HG02588 (cell line): ENCODE data around the gene GRM1.
"Not testable (repeated sequence)": the region's sequence is repeated elsewhere in the genome, so short reads cannot be mapped to it uniquely, and the experiment has no call there.

Experiments
- ATAC-seq: cut with Tn5 transposase; IDR thresholded peaks from one replicate; pipeline ENCODE4 v1.9.1; 2021; ENCODE audit warnings: mild to moderate bottlenecking, moderate library complexity; ENCODE audit not compliant: unreplicated experiment

Gene GRM1

GRCh38 chr6:146267946-146268345, 239.1 kb downstream of the GRM1 start:
- ATAC-seq, result no peak

- ATAC-seq, result no peak
These were observed 240.6 kb downstream of the GRM1 start for GRCh38 chr6:146269482-146269881.

- ATAC-seq, result not testable (repeated sequence)
These were observed 242.3 kb downstream of the GRM1 start for GRCh38 chr6:146271163-146271562.

GRCh38 chr6:146273490-146273889, 244.6 kb downstream of the GRM1 start:
- no peak for ATAC-seq

GRCh38 chr6:146277142-146277541, 248.3 kb downstream of the GRM1 start:
- ATAC-seq, result no peak

GRCh38 chr6:146281651-146282362, 252.9 kb downstream of the GRM1 start:
- peak; percentile 62 for ATAC-seq

GRCh38 chr6:146282837-146283236, 254.0 kb downstream of the GRM1 start:
- ATAC-seq, result no peak

GRCh38 chr6:146284311-146284710, 255.4 kb downstream of the GRM1 start:
- ATAC-seq, result no peak

GRCh38 chr6:146286961-146287360, 258.1 kb downstream of the GRM1 start:
- ATAC-seq, result no peak

GRCh38 chr6:146287691-146288369, 259.0 kb downstream of the GRM1 start:
- ATAC-seq, result no peak

- no peak for ATAC-seq
These were observed 261.1 kb downstream of the GRM1 start for GRCh38 chr6:146289816-146290588.

- ATAC-seq, result no peak
These were observed 261.7 kb downstream of the GRM1 start for GRCh38 chr6:146290589-146290901.

GRCh38 chr6:146292506-146292905, 263.6 kb downstream of the GRM1 start:
- no peak for ATAC-seq

- no peak for ATAC-seq
These were observed 266.8 kb downstream of the GRM1 start for GRCh38 chr6:146295695-146296094.

- ATAC-seq, result no peak
These were observed 269.0 kb downstream of the GRM1 start for GRCh38 chr6:146297815-146298214.

GRCh38 chr6:146300521-146300920, 271.7 kb downstream of the GRM1 start:
- no peak for ATAC-seq

GRCh38 chr6:146301764-146302163, 272.9 kb downstream of the GRM1 start:
- no peak for ATAC-seq

- ATAC-seq, result no peak
These were observed 274.1 kb downstream of the GRM1 start for GRCh38 chr6:146302994-146303393.

GRCh38 chr6:146304181-146304580, 275.3 kb downstream of the GRM1 start:
- ATAC-seq, result no peak

- no peak for ATAC-seq
These were observed 276.2 kb downstream of the GRM1 start for GRCh38 chr6:146305092-146305491.

- no peak for ATAC-seq
These were observed 277.1 kb downstream of the GRM1 start for GRCh38 chr6:146305951-146306350.

- no peak for ATAC-seq
These were observed 281.8 kb downstream of the GRM1 start for GRCh38 chr6:146310628-146311027.
